Transverse colon (tissue), 4 donors: ENCODE results near the gene ARHGEF4. TPM values are rescaled to one million over a fixed set of nuclear protein-coding genes. Genes with fewer than 3 reads are reported as not detected.

Source experiments
- DNase-seq: peaks from one replicate; pipeline ENCODE4 v3.0.0-alpha.2; 2019
- H3K27ac ChIP-seq, 4 donors: fragments of 200-600 bp; sonication (generic); 2 replicates each; pipeline ENCODE4 v1.5.1; 2016 to 2018; ENCODE audit warnings: inconsistent platforms in 4 of 4
- H3K27me3 ChIP-seq: fragments of 200-600 bp; sonication (generic); 2 replicates; pipeline ENCODE4 v1.5.1; 2017; ENCODE audit warnings: inconsistent platforms
- H3K36me3 ChIP-seq, 4 donors: fragments of 200-600 bp; sonication (generic); 2 replicates each; pipeline ENCODE4 v1.5.1; 2017 to 2019; ENCODE audit warnings: inconsistent platforms in 4 of 4
- H3K4me1 ChIP-seq, 4 donors: fragments of 200-600 bp; sonication (generic); 2 replicates each; pipeline ENCODE4 v1.5.1; 2017 to 2020; ENCODE audit warnings: inconsistent platforms in 4 of 4
- H3K4me3 ChIP-seq, 4 donors: fragments of 200-600 bp; sonication (generic); 1 replicate in 1 of 4; 2 replicates in 3 of 4; pipeline versions ENCODE4 v1.5.1 to v1.6.1; 2017 to 2019; ENCODE audit warnings: inconsistent platforms in 4 of 4
- H3K9me3 ChIP-seq, 2 donors: fragments of 200-600 bp; sonication (generic); 2 replicates each; pipeline ENCODE4 v1.5.1; 2017 to 2019; ENCODE audit warnings: inconsistent platforms in 2 of 2
- EP300 ChIP-seq: sonication (generic); formaldehyde crosslinking; IDR thresholded peaks from one replicate; pipeline ENCODE4 v1.6.1; 2017; ENCODE audit warnings: antibody characterized with exemption, low read depth
- POLR2A ChIP-seq: fragments of 450-650 bp; IDR thresholded peaks from one replicate; pipeline ENCODE4 v1.6.1; 2016; ENCODE audit warnings: antibody characterized with exemption, mild to moderate bottlenecking, moderate library complexity
- POLR2AphosphoS5 ChIP-seq, 3 donors: sonication (generic); formaldehyde crosslinking; IDR thresholded peaks; one replicate each; pipeline ENCODE4 v1.6.1; 2016; ENCODE audit warnings: antibody characterized with exemption in 3 of 3
- WGBS, 2 donors: methylation state at CpG; one replicate each; pipeline ENCODE4 v1.1.5; 2018; ENCODE audit warnings: low coverage in 1 of 2; 5-methylcytosine and 5-hydroxymethylcytosine counted together
- in situ Hi-C, 4 donors: fragments of 200-750 bp; cut with MboI; loops; one replicate each; pipeline versions ENCODE4 v1.15.0 to v1.15.1; 2017; ENCODE audit warnings: low sequenced_read_pairs in 3 of 4, low pct_ligation_motif_present in 1 of 4, low pct_unique_long_range_greater_than_20kb in 1 of 4
- intact Hi-C: fragments of 100-400 bp; cut with DNase I; formaldehyde crosslinking; loops from one replicate; pipeline ENCODE4 v1.15.1; 2023; ENCODE audit warnings: low total_unique reads
- total RNA-seq, 4 donors: library from RNA; depleted of rRNA; stranded (reverse); fragments of >200 nt; gene quantifications; one replicate each; pipeline ENCODE4 v1.1.0, GENCODE V29; 2016
- TF ChIP-seq, protein P1 (sequence below), 5 experiments: fragments of 200-600 bp in 3 of 5; fragments of 450-650 bp in 2 of 5; sonication (generic) in 3 of 5; IDR thresholded peaks; 1 replicate in 2 of 5; 2 replicates in 3 of 5; pipeline ENCODE4 v1.5.1; 2016 to 2017; ENCODE audit warnings: antibody characterized with exemption in 5 of 5, inconsistent platforms in 3 of 5, mild to moderate bottlenecking in 2 of 5, moderate library complexity in 1 of 5

The ARHGEF4 gene
- total RNA-seq, 4 donors from 2014 or later: 1.2 to 16.8 (median 1.7) TPM

DNA sequence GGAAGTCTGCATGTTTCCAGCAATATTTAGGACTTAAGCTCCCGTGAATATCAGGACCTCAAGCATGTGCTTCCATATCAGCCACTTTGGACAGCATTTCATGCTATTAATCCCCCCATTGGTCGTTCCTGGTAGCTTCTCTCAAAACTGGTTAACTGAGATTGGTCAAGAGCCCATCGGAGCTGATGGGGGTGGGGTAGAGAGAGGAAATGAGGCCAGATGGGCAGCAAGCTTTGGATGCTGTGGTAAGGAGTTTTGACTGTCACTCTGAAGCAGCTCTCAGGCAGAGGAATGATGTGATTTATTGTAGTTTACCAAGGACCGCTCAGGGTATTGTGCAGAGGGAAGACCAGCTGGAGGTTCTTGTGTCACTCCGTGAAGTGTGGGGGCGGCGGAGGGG lies 174.8 kb downstream of the ARHGEF4 start:
- H3K27me3 ChIP-seq: peaks cover 11% of the 10 kb centered on the region
- in situ Hi-C loops (no loop called here), intact Hi-C loops (no loop called here)
- no peak for DNase-seq
- no peaks in the 10 kb centered on the region for H3K36me3 ChIP-seq
- H3K9me3 ChIP-seq: no peaks in the 10 kb centered on the region
- H3K27ac ChIP-seq: no peak overlapping the region
- 47 to 56% methylated on average over 3 to 7 of the region's 7 CpGs for WGBS, 2 donors
- TF ChIP-seq POLR2A (no peak), EP300 (no peak), POLR2AphosphoS5 (IDR thresholded peaks at IDR 0.05) (no peak)
- TF ChIP-seq, protein P1, sequence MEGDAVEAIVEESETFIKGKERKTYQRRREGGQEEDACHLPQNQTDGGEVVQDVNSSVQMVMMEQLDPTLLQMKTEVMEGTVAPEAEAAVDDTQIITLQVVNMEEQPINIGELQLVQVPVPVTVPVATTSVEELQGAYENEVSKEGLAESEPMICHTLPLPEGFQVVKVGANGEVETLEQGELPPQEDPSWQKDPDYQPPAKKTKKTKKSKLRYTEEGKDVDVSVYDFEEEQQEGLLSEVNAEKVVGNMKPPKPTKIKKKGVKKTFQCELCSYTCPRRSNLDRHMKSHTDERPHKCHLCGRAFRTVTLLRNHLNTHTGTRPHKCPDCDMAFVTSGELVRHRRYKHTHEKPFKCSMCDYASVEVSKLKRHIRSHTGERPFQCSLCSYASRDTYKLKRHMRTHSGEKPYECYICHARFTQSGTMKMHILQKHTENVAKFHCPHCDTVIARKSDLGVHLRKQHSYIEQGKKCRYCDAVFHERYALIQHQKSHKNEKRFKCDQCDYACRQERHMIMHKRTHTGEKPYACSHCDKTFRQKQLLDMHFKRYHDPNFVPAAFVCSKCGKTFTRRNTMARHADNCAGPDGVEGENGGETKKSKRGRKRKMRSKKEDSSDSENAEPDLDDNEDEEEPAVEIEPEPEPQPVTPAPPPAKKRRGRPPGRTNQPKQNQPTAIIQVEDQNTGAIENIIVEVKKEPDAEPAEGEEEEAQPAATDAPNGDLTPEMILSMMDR (IDR thresholded peaks at IDR 0.05): no peak
- H3K4me1 ChIP-seq: no peaks in the 10 kb centered on the region
- H3K4me3 ChIP-seq: no peak overlapping the region

DNA sequence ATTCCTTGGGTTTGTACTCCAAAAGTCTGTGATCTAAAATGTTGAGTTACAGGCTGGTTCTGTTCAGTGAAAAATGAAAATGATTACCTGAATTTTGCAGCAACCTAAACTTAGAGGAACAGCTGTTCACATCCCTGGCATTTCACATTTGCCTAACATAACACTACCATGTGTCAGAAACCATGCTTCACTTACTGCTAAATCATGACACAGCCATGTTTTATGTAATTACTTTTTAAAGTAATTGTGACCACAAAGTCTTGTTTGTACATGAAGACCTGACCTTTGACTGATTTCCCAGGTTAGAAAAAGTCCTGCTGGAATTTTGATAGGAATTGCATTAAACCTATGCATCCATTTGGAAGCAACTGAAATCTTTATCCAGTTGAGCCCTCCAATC lies 177.4 kb downstream of the ARHGEF4 start:
- H3K36me3 ChIP-seq: no peaks in the 10 kb centered on the region
- TF ChIP-seq EP300 (no peak), POLR2A (no peak), POLR2AphosphoS5 (IDR thresholded peaks at IDR 0.05) (no peak)
- TF ChIP-seq, protein P1 (IDR thresholded peaks at IDR 0.05): no peak
- no peaks in the 10 kb centered on the region for H3K4me1 ChIP-seq
- H3K9me3 ChIP-seq: no peaks in the 10 kb centered on the region
- intact Hi-C loops: no loop called here
- H3K27ac ChIP-seq: no peak overlapping the region
- H3K4me3 ChIP-seq: no peak overlapping the region
- in situ Hi-C loops: no loop called here
- H3K27me3 ChIP-seq: peaks cover 11% of the 10 kb centered on the region
- DNase-seq: no peak

- intact Hi-C loops: no loop called here
- DNase-seq: no peak
- in situ Hi-C loops: no loop called here
- TF ChIP-seq, protein P1 (IDR thresholded peaks at IDR 0.05): no peak
- TF ChIP-seq POLR2AphosphoS5 (IDR thresholded peaks at IDR 0.05): no peak
- no peak for TF ChIP-seq POLR2A
- Histone ChIP-seq H3K27ac (no peak overlapping the region), H3K27me3 (peaks cover under 1% of the 10 kb centered on the region), H3K36me3 (no peaks in the 10 kb centered on the region), H3K9me3 (no peaks in the 10 kb centered on the region), H3K4me3 (no peak overlapping the region), H3K4me1 (no peaks in the 10 kb centered on the region)
- 93% methylated on average over 11 of the region's 11 CpGs; no CpG with 5 or more reads in 1 of the 2 donors for WGBS, 2 donors
Observed at GRCh38 chr2:131015764-131016163, 179.1 kb downstream of the ARHGEF4 start.

DNA sequence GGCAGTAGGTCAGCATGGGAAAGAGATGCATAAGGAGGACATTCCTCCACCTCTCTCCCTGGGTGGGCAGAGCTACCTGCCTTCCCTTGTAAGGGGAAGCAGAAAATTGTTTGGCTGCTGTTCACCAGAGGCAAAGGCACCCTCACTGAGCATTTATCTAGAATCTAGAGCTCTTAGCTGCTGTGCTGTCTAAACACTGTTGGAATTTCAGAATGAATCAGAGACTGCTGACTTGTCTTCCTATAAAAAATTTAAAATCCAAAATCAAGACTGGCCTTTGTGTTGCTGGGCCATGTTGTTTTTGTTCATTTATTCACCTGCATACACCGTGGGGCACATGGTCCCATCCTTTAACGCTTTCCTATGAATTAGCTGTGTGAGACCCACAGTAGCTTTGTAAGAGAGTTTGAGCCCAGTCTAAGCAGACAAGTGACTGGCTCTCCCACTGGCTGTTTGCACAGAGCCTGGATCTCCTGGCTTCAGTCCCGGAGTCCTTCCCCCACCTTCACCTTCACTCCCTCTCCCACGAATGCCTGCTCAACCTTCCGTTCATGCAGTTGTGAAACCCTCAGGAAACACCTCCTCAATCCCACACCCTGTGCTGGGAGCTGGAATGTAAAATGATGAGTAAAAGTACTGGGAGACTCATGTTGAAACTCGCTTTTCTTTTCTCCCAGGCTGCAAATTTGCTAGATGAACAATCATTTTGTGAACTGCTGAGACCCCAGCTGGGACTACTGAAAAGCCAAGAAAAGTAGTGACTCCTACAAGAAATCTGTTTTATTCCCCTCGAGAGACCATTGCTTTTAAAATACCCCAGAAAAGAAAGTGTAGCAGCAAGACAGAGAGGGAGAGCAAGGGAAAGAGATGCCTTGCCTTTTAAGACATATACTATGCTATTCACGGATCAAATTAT lies 180.4 kb downstream of the ARHGEF4 start:
- Histone ChIP-seq H3K4me3 (no peak overlapping the region), H3K36me3 (no peaks in the 10 kb centered on the region), H3K27me3 (peaks cover 3% of the 10 kb centered on the region), H3K27ac (no peak overlapping the region), H3K4me1 (no peaks in the 10 kb centered on the region), H3K9me3 (no peaks in the 10 kb centered on the region)
- in situ Hi-C loops (no loop called here), intact Hi-C loops (no loop called here)
- TF ChIP-seq POLR2AphosphoS5 (IDR thresholded peaks at IDR 0.05): no peak
- WGBS, 2 donors: 21 to 38% methylated on average over 8 of the region's 8 CpGs
- no peak for DNase-seq
